GM21447 (cell line): ENCODE results near the gene CSMD2.

Experiments used
- ATAC-seq: cut with Tn5 transposase; IDR thresholded peaks from one replicate; pipeline ENCODE4 v1.9.1; 2021; ENCODE audit not compliant: unreplicated experiment

The CSMD2 gene

GRCh38 chr1:33575324-33575879, 589.6 kb downstream of the CSMD2 start:
- ATAC-seq: no peak

- ATAC-seq: no peak
Observed at GRCh38 chr1:33573661-33574060, 591.4 kb downstream of the CSMD2 start.

DNA sequence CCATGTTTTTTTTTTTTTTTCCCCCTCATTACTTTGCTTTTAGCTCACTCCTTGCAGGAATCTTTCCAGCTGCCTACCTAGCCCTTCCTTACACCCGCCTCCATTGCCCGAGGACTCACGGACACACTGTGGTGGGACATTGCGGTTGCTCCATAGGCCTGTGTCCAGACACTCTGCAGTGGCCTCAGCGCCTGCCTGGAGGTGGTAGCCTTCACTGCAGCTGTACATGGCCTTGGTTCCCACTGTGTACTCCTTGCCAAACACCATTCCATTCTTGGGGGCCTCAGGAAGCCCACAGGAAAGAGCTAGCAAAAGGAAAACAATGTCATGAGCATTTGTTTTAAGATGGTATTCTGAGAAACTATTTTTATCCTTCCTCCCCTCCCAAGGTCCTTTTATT, 592.6 kb downstream of the CSMD2 start:
- no peak for ATAC-seq

DNA sequence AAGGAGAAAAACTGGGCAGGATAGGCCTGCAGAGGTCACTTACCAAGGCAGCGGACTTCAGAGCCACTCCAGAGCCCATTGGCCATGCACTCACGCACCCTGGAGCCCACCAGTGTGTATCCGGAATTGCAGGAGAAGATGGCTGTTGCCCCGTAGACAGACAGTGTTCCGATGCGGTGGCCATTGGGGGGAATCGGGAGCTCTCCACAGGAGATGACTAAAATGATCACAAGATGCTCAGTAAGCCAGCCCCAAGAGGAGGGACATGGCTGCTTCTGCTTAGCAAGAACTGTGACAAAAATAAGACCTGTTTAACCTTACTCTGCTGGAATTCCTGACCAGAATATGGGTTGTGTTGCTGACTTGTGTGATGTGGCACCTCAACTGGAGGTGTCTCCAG, 595.7 kb downstream of the CSMD2 start:
- ATAC-seq: no peak

DNA sequence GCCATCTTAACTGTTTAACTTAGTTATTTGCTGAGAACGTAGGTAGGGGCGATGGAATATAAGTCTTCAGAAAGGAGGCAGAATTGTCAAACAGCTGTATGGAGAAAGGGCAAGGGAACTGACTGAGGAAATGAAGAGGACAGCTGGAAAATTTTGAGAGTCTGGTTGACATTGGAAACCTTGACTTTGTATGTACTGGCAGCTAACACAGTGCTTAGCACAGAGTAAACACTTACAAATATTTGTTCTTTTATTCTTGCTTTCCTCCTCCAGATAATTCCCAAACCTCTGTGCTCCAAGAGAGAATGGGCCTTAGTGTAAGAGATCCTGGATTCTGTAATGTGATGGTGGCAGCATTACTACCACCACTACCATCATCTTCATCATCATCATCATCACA, 601.3 kb downstream of the CSMD2 start:
- ATAC-seq: no peak

- ATAC-seq: no peak
Observed at GRCh38 chr1:33562563-33562962, 602.5 kb downstream of the CSMD2 start.

GRCh38 chr1:33561576-33561975, 603.5 kb downstream of the CSMD2 start:
- ATAC-seq: no peak

DNA sequence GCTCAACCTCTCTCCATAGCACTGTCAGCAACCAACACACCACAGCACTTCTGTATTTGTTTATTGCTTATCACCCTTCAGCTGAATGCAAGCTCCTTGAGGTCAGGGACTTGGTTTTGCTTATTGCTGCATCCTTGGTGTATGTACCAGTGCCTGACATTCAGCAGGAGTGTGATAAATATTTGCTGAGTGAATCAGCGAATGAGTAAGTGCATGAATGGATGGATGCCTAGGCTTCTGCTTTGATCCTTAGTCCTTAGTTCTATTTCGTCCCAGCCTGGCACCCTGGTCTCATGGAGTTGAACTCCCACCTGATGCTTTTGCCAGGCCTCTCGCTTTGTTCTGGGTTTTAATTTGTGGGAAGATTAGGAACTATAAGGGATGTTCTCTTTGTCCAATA, 604.4 kb downstream of the CSMD2 start:
- ATAC-seq: no peak

- ATAC-seq: no peak
Observed at GRCh38 chr1:33548721-33549120, 616.3 kb downstream of the CSMD2 start.

DNA sequence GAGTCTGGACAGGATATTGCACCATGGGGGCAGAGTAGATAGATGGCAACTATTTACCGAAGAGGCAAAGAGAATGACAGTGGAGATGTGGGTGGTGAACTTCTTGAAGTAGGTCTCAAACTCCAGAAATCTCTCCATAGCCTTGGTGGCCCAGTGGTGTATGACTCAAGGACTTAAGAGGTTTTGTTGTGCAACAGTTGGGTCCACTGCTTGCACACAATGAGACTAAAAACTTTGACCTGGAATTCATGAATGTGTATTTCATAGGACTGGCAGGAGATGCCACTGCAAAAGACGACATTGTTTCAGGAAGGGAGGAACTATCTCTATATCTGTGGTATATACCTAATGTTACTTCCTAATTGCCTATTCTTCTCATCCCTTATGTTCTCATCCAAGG, 616.7 kb downstream of the CSMD2 start:
- no peak for ATAC-seq

DNA sequence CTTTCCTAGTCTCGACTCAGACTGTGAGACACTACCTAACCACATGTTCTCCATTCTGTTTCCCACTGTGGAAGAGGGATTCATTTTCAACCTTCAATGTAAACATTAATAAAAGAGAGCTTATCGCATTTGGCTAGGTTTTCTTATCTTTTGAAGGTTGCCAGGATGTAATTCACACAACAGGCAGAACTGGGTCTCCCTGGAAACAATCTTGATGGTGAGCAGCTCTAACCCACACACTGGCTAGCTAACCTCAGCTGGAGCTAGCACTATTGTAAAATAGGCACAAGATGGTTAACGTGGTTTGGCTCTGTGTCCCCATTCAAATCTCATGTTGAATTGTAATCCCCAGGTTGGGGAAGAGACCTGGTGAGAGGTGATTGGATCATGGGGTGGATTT, 617.5 kb downstream of the CSMD2 start:
- ATAC-seq: no peak

- no peak for ATAC-seq
Observed at GRCh38 chr1:33541966-33542365, 623.1 kb downstream of the CSMD2 start.

GRCh38 chr1:33537885-33538284, 627.1 kb downstream of the CSMD2 start:
- ATAC-seq: no peak

GRCh38 chr1:33535334-33535733, 629.7 kb downstream of the CSMD2 start:
- ATAC-seq: no peak

DNA sequence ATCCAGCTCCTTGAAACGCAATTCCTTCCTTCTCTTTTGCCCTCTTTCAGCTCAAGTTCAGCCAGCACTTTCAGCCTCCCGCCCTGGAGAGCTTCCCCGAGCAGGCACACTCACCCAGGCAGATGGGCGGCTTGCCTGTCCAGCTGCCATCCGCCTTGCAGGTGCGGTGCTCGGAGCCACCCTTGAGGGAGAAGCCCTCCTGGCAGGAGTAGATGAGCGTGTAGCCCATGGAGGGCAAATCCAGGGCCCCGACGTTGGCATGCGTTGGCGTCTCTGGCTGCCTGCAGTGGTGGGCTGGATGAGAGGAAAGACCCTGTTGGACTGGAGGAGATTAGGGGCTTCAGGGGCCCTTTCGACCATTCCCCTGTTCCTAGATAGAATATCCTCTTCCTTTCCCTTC, 632.1 kb downstream of the CSMD2 start:
- no peak for ATAC-seq

- no peak for ATAC-seq
Observed at GRCh38 chr1:33532250-33532649, 632.8 kb downstream of the CSMD2 start.

DNA sequence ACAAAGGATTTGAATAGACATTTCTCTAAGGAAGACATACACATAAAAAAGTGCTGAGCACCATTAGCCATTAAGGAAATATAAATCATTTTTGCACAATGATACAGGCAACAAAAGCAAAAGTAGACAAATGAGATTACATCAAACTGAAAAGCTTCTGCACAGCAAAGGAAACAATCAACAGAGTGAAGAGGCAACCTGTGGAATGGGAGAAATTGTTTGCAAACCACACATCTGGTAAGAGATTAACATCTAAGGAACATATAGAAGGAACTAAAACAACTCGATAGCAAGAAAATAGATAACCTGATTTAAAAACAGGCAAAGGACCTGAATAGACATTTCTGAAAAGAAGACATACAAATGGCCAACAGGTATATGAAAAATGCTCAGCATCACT, 635.1 kb downstream of the CSMD2 start:
- no peak for ATAC-seq

DNA sequence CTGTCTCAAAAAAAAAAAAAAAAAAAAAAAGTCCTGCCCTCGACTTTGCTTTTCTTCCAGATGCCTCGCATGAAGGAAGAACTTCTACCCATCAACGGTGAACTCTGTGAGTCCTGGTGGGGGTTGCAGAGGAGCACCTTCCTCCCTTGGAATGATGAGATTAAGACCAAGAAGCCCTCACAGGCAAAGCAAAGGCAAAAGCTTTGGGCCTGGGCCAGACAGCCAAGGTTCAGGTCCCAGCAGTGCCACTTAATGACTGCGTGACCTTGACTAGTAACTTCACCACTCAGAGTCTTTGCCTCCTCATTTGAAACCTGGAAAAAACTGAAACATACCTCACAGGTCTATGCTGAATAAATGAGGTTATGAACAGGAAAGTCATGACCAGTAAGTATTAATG, 637.1 kb downstream of the CSMD2 start:
- no peak for ATAC-seq

GRCh38 chr1:33524586-33524985, 640.4 kb downstream of the CSMD2 start:
- ATAC-seq: no peak

GRCh38 chr1:33519240-33519884, 645.7 kb downstream of the CSMD2 start:
- ATAC-seq: no peak

GRCh38 chr1:33517596-33518250, 647.3 kb downstream of the CSMD2 start:
- no peak for ATAC-seq

GRCh38 chr1:33516891-33517567, 648.0 kb downstream of the CSMD2 start:
- ATAC-seq: no peak
